Smooth muscle cell (in vitro differentiated cells): Measurements from ENCODE around the gene ACTN4. TPM values are rescaled to one million over a fixed set of nuclear protein-coding genes. Genes with fewer than 3 reads are reported as not detected.

Experiments used
- DNase-seq: peaks from one replicate; lab custom pipeline; 2025; ENCODE audit not compliant: unreplicated experiment; lab: John Stamatoyannopoulos, UW
- H2AFZ ChIP-seq: fragments of 200-600 bp; sonication (generic); 2 replicates; pipeline ENCODE4 v1.6.0; 2016; ENCODE audit warnings: antibody characterized with exemption, low read depth, mild to moderate bottlenecking
- H3F3A ChIP-seq: fragments of 200-600 bp; sonication (generic); 2 replicates; pipeline ENCODE4 v1.6.0; 2017; ENCODE audit warnings: antibody characterized with exemption, low read depth
- H3K27ac ChIP-seq: fragments of 200-600 bp; sonication (generic); 2 replicates; pipeline ENCODE4 v1.5.1; 2016; ENCODE audit warnings: low read depth, mild to moderate bottlenecking
- H3K27me3 ChIP-seq: fragments of 200-600 bp; sonication (generic); 2 replicates; pipeline ENCODE4 v1.6.1; 2016; ENCODE audit warnings: low read depth, mild to moderate bottlenecking
- H3K36me3 ChIP-seq: fragments of 200-600 bp; sonication (generic); 2 replicates; pipeline ENCODE4 v1.5.1; 2016; ENCODE audit warnings: low read depth
- H3K4me1 ChIP-seq: fragments of 200-600 bp; sonication (generic); 2 replicates; pipeline ENCODE4 v1.5.1; 2016; ENCODE audit warnings: low read depth
- H3K4me2 ChIP-seq: fragments of 200-600 bp; sonication (generic); 2 replicates; pipeline ENCODE4 v1.6.0; 2016; ENCODE audit warnings: mild to moderate bottlenecking
- H3K4me3 ChIP-seq: fragments of 200-600 bp; sonication (generic); 2 replicates; pipeline ENCODE4 v1.5.1; 2016; ENCODE audit warnings: mild to moderate bottlenecking
- H3K79me2 ChIP-seq: fragments of 200-600 bp; sonication (generic); 2 replicates; pipeline ENCODE4 v1.6.0; 2016; ENCODE audit warnings: low read depth, mild to moderate bottlenecking
- H3K9ac ChIP-seq: fragments of 200-600 bp; sonication (generic); 2 replicates; pipeline ENCODE4 v1.6.0; 2016; ENCODE audit warnings: low read depth
- H3K9me3 ChIP-seq: fragments of 200-600 bp; sonication (generic); replicated peaks from 2 replicates; pipeline ENCODE4 v1.5.1; 2016; ENCODE audit warnings: low read depth
- H4K20me1 ChIP-seq: fragments of 200-600 bp; sonication (generic); 2 replicates; pipeline ENCODE4 v1.6.0; 2016; ENCODE audit warnings: low read depth
- CTCF ChIP-seq: fragments of 200-600 bp; sonication (generic); IDR thresholded peaks from 2 replicates; pipeline ENCODE4 v1.5.1; 2017; ENCODE audit warnings: borderline replicate concordance, mild to moderate bottlenecking, antibody characterized with exemption; ENCODE audit not compliant: insufficient read depth, poor library complexity, severe bottlenecking
- WGBS: methylation state at CpG from one replicate; pipeline ENCODE4 v1.1.7; 2016; ENCODE audit warnings: low lambda C conversion rate; 5-methylcytosine and 5-hydroxymethylcytosine counted together
- polyA plus RNA-seq: library from polyadenylated mRNA; unstranded; fragments of >200 nt; fragmentation: Nextera tagmentation; extraction: Ambion mirVana; gene quantifications from 2 replicates; pipeline ENCODE4 v1.2.1, GENCODE V29; 2016
- total RNA-seq: library from RNA; depleted of rRNA; stranded (reverse); fragments of >200 nt; gene quantifications from 2 replicates; pipeline ENCODE4 v1.2.3, GENCODE V29; 2014

The ACTN4 gene
- total and polyA plus RNA-seq, 2 experiments from 2014 or later: 53.8 to 311 TPM

GRCh38 chr19:38726284-38726673 lies 78.8 kb downstream of the ACTN4 start:
- Histone ChIP-seq H3K27ac (peak overlapping the region; percentile 23), H3K79me2 (no peaks in the 10 kb centered on the region), H3F3A (peaks cover 17% of the 10 kb centered on the region), H2AFZ (no peak overlapping the region), H4K20me1 (peaks cover 23% of the 10 kb centered on the region), H3K9ac (no peak overlapping the region), H3K4me1 (no peaks in the 10 kb centered on the region), H3K4me2 (no peak overlapping the region), H3K9me3 (no peaks in the 10 kb centered on the region), H3K36me3 (no peaks in the 10 kb centered on the region), H3K4me3 (no peak overlapping the region), H3K27me3 (no peaks in the 10 kb centered on the region)
- TF ChIP-seq CTCF: no peak
- WGBS: 96% methylated on average over 6 of the region's 6 CpGs
- no peak for DNase-seq

GRCh38 chr19:38726761-38727301 lies 79.4 kb downstream of the ACTN4 start:
- Histone ChIP-seq H2AFZ (no peak overlapping the region), H3K4me1 (no peaks in the 10 kb centered on the region), H3K9ac (no peak overlapping the region), H3K27ac (peak overlapping the region; percentile 23), H3K4me2 (no peak overlapping the region), H3K36me3 (no peaks in the 10 kb centered on the region), H3F3A (peaks cover 22% of the 10 kb centered on the region), H3K79me2 (no peaks in the 10 kb centered on the region), H4K20me1 (peaks cover 23% of the 10 kb centered on the region), H3K27me3 (no peaks in the 10 kb centered on the region), H3K4me3 (no peak overlapping the region), H3K9me3 (no peaks in the 10 kb centered on the region)
- TF ChIP-seq CTCF: no peak
- 87% methylated on average over 30 of the region's 30 CpGs for WGBS
- DNase-seq: no peak

GRCh38 chr19:38727306-38727867 lies 79.9 kb downstream of the ACTN4 start:
- Histone ChIP-seq H4K20me1 (peaks cover 23% of the 10 kb centered on the region), H3K79me2 (no peaks in the 10 kb centered on the region)
- WGBS: 90% methylated on average over 11 of the region's 17 CpGs

More at GRCh38 chr19:38727306-38727867, 79.9 kb downstream of the ACTN4 start:
- no peak for TF ChIP-seq CTCF
- Histone ChIP-seq H3K36me3 (no peaks in the 10 kb centered on the region), H3K9ac (no peak overlapping the region), H3K27me3 (no peaks in the 10 kb centered on the region), H3K4me1 (no peaks in the 10 kb centered on the region), H3K4me2 (peak overlapping the region; percentile 31), H3K9me3 (no peaks in the 10 kb centered on the region), H3K27ac (peak overlapping the region; percentile 24), H3K4me3 (no peak overlapping the region), H2AFZ (no peak overlapping the region), H3F3A (peaks cover 25% of the 10 kb centered on the region)
- no peak for DNase-seq
